Adipose tissue (tissue), 3 donors: ENCODE data around the gene ITGA4. TPM values are rescaled to one million over a fixed set of nuclear protein-coding genes. Genes with fewer than 3 reads are reported as not detected.

Source experiments
- H3K27ac ChIP-seq: one replicate; pipeline ENCODE4 v1.5.1; 2013; ENCODE audit warnings: low read depth, low read length
- WGBS, 3 donors: extraction: QIAGEN DNeasy Blood & Tissue Kit; methylation state at CpG; one replicate each; pipeline ENCODE4 v1.1.7; 2013; 5-methylcytosine and 5-hydroxymethylcytosine counted together
- polyA plus RNA-seq, 3 donors: library from polyadenylated mRNA; stranded (reverse); fragments of 200-250 nt; gene quantifications; one replicate each; pipeline ENCODE4 v1.2.3, GENCODE V29; 2013
- donor health status: healthy with polysubstance abuse.
- donor health status: Bipolar disorder and iron deficiency.
- donor health status: healthy.

ITGA4 gene
- polyA plus RNA-seq, 3 donors: 0.34 to 1.9 (median 0.70) TPM

- WGBS, 3 donors: 40 to 57% (median 48%) methylated on average over 3 of the region's 3 CpGs
These were observed 17.2 kb downstream of the ITGA4 start for GRCh38 chr2:181474222-181474881.

GRCh38 chr2:181483211-181483610, 26.0 kb downstream of the ITGA4 start:
- 67 to 96% (median 91%) methylated on average over 2 of the region's 2 CpGs for WGBS, 3 donors
- no peak overlapping the region for H3K27ac ChIP-seq

More at GRCh38 chr2:181474222-181474881, 17.2 kb downstream of the ITGA4 start:
- no peak overlapping the region for H3K27ac ChIP-seq

GRCh38 chr2:181483876-181484275, 26.7 kb downstream of the ITGA4 start:
- no peak overlapping the region for H3K27ac ChIP-seq
- WGBS, 3 donors: 92 to 97% (median 95%) methylated on average over 1 of the region's 1 CpG

- 46 to 90% (median 70%) methylated on average over 5 of the region's 5 CpGs for WGBS, 3 donors
- H3K27ac ChIP-seq: no peak overlapping the region
These were observed 27.9 kb downstream of the ITGA4 start for GRCh38 chr2:181484851-181485637.

GRCh38 chr2:181485638-181485946, 28.4 kb downstream of the ITGA4 start:
- H3K27ac ChIP-seq: no peak overlapping the region
- WGBS, 3 donors: 27 to 63% (median 60%) methylated on average over 3 of the region's 3 CpGs

GRCh38 chr2:181499231-181499630, 42.0 kb downstream of the ITGA4 start:
- H3K27ac ChIP-seq: no peak overlapping the region
- WGBS, 3 donors: 77 to 84% (median 79%) methylated on average over 4 of the region's 4 CpGs

- no peak overlapping the region for H3K27ac ChIP-seq
- WGBS, 3 donors: 83 to 94% (median 90%) methylated on average over 4 of the region's 4 CpGs
These were observed 43.0 kb downstream of the ITGA4 start for GRCh38 chr2:181500201-181500600.

GRCh38 chr2:181515719-181516118, 58.5 kb downstream of the ITGA4 start:
- no peak overlapping the region for H3K27ac ChIP-seq
- 52 to 79% (median 59%) methylated on average over 3 of the region's 3 CpGs for WGBS, 3 donors

GRCh38 chr2:181516992-181517391, 59.8 kb downstream of the ITGA4 start:
- no peak overlapping the region for H3K27ac ChIP-seq

- H3K27ac ChIP-seq: no peak overlapping the region
- WGBS, 3 donors: 36 to 60% (median 43%) methylated on average over 1 of the region's 1 CpG
These were observed 60.6 kb downstream of the ITGA4 start for GRCh38 chr2:181517685-181518301.

GRCh38 chr2:181520253-181520652, 63.1 kb downstream of the ITGA4 start:
- no peak overlapping the region for H3K27ac ChIP-seq
- whole genome bisulfite sequencing, 3 donors: 96 to 97% (median 96%) methylated on average over 1 of the region's 1 CpG

GRCh38 chr2:181523756-181524155, 66.6 kb downstream of the ITGA4 start:
- H3K27ac ChIP-seq: no peak overlapping the region
- WGBS, 3 donors: 83 to 88% (median 83%) methylated on average over 5 of the region's 5 CpGs

- 65 to 73% (median 68%) methylated on average over 4 of the region's 4 CpGs for WGBS, 3 donors
- no peak overlapping the region for H3K27ac ChIP-seq
These were observed 68.8 kb downstream of the ITGA4 start for GRCh38 chr2:181526014-181526413.

GRCh38 chr2:181527058-181527457, 69.9 kb downstream of the ITGA4 start:
- no peak overlapping the region for H3K27ac ChIP-seq
- WGBS, 3 donors: 85 to 89% (median 87%) methylated on average over 6 of the region's 6 CpGs

- WGBS, 3 donors: 77 to 94% (median 92%) methylated on average over 1 of the region's 1 CpG
- H3K27ac ChIP-seq: no peak overlapping the region
These were observed 71.3 kb downstream of the ITGA4 start for GRCh38 chr2:181528441-181528840.

- H3K27ac ChIP-seq: no peak overlapping the region
- 87 to 90% (median 87%) methylated on average over 2 of the region's 2 CpGs for WGBS, 3 donors
These were observed 79.5 kb downstream of the ITGA4 start for GRCh38 chr2:181536730-181537129.

- WGBS, 3 donors: 63 to 87% (median 78%) methylated on average over 4 of the region's 4 CpGs
- no peak overlapping the region for H3K27ac ChIP-seq
These were observed 83.2 kb downstream of the ITGA4 start for GRCh38 chr2:181540421-181540820.

GRCh38 chr2:181542170-181542569, 85.0 kb downstream of the ITGA4 start:
- WGBS, 3 donors: 71 to 87% (median 79%) methylated on average over 2 of the region's 2 CpGs
- no peak overlapping the region for H3K27ac ChIP-seq

- no peak overlapping the region for H3K27ac ChIP-seq
- 50 to 74% (median 74%) methylated on average over 3 of the region's 3 CpGs for WGBS, 3 donors
These were observed 88.9 kb downstream of the ITGA4 start for GRCh38 chr2:181546086-181546485.

GRCh38 chr2:181552808-181553207, 95.6 kb downstream of the ITGA4 start:
- H3K27ac ChIP-seq: no peak overlapping the region
- WGBS, 3 donors: 41 to 64% (median 52%) methylated on average over 1 of the region's 1 CpG
